ENCODE measurements around the gene CPHXL2. TPM values are rescaled to one million over a fixed set of nuclear protein-coding genes. Genes with fewer than 3 reads are reported as not detected.
A peak's percentile ranks its signal among the peaks of the same experiment; 100 is the strongest.

CPHXL2 gene
- total and polyA plus RNA-seq, 5 donors from 2014 or later, result not detected

DNA sequence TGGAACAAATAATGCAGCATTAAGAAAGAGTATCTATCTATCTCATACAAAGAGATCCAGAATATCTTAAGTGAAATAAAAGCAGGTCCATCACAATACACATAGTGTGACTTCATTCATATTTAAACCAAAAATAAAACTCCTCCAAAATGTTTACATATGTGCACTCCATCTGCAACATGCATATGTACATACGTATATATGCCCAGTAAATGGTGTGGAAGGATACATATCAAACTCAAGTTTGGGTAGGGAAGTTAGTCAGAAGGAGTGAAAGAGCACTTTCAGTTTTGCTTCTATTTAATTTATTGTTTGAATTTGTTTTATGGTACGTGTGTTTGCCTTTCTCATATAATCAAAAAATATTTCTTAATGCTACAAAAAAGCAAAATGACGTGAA, 41.8 kb downstream of the CPHXL2 start:
- H3K27ac ChIP-seq (ENCODE audit: insufficient read depth, low read length, poor library complexity, severe bottlenecking), result no peak overlapping the region
- no peaks in the 10 kb centered on the region for H3K27me3 Mint-ChIP-seq
- H3K36me3 ChIP-seq (ENCODE audit: control insufficient read depth, insufficient read depth, low read length), result peaks cover 91% of the 10 kb centered on the region
- peaks cover 0 to 11% (median 10%) of the 10 kb centered on the region in 4 donors for H3K4me1 Mint-ChIP-seq
- no peak overlapping the region for H3K27ac Mint-ChIP-seq
- no peaks in the 10 kb centered on the region for H3K27me3 ChIP-seq (ENCODE audit: control insufficient read depth, insufficient read depth, low read length)
- no peaks in the 10 kb centered on the region for H3K4me1 ChIP-seq (ENCODE audit: control insufficient read depth, insufficient read depth, low read length, poor library complexity, severe bottlenecking)
- H3K36me3 Mint-ChIP-seq, result peaks cover 56% of the 10 kb centered on the region
- DNase-seq, result no peak
- no peak for ATAC-seq (ENCODE audit: low read depth in 2 of 2)
- H3K9me3 Mint-ChIP-seq, result no peaks in the 10 kb centered on the region
- H3K4me3 ChIP-seq (ENCODE audit: low read depth, low read length), result no peak overlapping the region
- H3K9me3 ChIP-seq (ENCODE audit: control insufficient read depth in 2 of 2, low read length in 2 of 2), result no peaks in the 10 kb centered on the region
- no peak overlapping the region for H3K4me3 Mint-ChIP-seq

DNA sequence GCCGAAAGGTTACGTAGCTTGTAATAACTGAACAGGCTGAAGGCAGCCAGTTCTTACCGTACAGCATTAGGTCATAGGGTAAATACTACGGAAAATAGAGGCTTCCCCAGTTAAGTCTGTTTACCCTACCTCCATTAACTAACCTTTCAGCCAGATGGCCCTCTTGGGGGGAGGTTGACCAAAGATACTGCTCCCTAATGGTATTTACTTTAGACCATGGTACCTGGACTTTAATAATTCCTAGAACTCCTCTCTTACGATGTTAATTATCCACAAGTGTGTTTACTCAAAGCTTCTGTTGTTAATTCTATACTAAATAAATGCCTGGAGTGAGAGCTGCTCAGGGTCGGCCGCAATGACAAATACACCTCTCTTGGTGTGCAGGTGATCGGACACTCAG, 44.0 kb downstream of the CPHXL2 start:
- Histone ChIP-seq H3K9me3 (ENCODE audit: control insufficient read depth in 2 of 2, low read length in 2 of 2) (no peaks in the 10 kb centered on the region), H3K4me3 (ENCODE audit: low read depth, low read length) (no peak overlapping the region), H3K36me3 (ENCODE audit: control insufficient read depth, insufficient read depth, low read length) (peaks cover 91% of the 10 kb centered on the region), H3K27me3 (ENCODE audit: control insufficient read depth, insufficient read depth, low read length) (no peaks in the 10 kb centered on the region), H3K4me1 (ENCODE audit: control insufficient read depth, insufficient read depth, low read length, poor library complexity, severe bottlenecking) (peaks cover 9% of the 10 kb centered on the region), H3K27ac (ENCODE audit: insufficient read depth, low read length, poor library complexity, severe bottlenecking) (no peak overlapping the region)
- DNase-seq (no peak), ATAC-seq (ENCODE audit: low read depth in 2 of 2) (no peak)
- peaks cover 65% of the 10 kb centered on the region for H3K36me3 Mint-ChIP-seq
- no peaks in the 10 kb centered on the region for H3K27me3 Mint-ChIP-seq
- peaks cover 10 to 15% (median 14%) of the 10 kb centered on the region in 4 donors for H3K4me1 Mint-ChIP-seq
- H3K4me3 Mint-ChIP-seq, result no peak overlapping the region
- no peaks in the 10 kb centered on the region for H3K9me3 Mint-ChIP-seq
- no peak overlapping the region for H3K27ac Mint-ChIP-seq

DNA sequence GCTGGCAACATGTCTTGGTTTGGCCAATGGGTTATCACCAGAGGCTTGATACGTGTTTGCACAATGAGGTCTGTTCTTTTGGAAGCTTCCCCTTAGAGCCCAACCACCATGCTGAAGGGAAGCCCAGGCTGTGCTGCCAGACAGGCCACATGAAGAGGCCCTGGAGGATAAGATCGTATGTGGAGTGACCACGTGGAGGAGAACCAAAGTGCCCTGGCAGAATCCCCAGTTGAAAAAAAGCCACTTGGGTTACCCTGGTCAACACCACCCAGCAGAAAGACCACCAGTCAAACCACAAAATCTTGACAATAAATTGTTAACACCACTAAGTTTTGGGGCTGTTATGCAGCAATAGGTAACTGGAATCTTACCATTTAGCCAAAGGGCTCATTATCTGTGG, 46.8 kb downstream of the CPHXL2 start:
- DNase-seq (no peak), ATAC-seq (ENCODE audit: low read depth in 2 of 2) (no peak)
- Histone ChIP-seq H3K27me3 (ENCODE audit: control insufficient read depth, insufficient read depth, low read length) (no peaks in the 10 kb centered on the region), H3K4me3 (ENCODE audit: low read depth, low read length) (no peak overlapping the region), H3K27ac (ENCODE audit: insufficient read depth, low read length, poor library complexity, severe bottlenecking) (no peak overlapping the region), H3K36me3 (ENCODE audit: control insufficient read depth, insufficient read depth, low read length) (peaks cover 82% of the 10 kb centered on the region), H3K9me3 (ENCODE audit: control insufficient read depth in 2 of 2, low read length in 2 of 2) (no peaks in the 10 kb centered on the region), H3K4me1 (ENCODE audit: control insufficient read depth, insufficient read depth, low read length, poor library complexity, severe bottlenecking) (peaks cover 19% of the 10 kb centered on the region)
- H3K27ac Mint-ChIP-seq, result no peak overlapping the region
- H3K36me3 Mint-ChIP-seq, result peaks cover 67% of the 10 kb centered on the region
- no peak overlapping the region for H3K4me3 Mint-ChIP-seq
- H3K27me3 Mint-ChIP-seq, result no peaks in the 10 kb centered on the region
- no peaks in the 10 kb centered on the region for H3K9me3 Mint-ChIP-seq
- peaks cover 16 to 34% (median 26%) of the 10 kb centered on the region in 4 donors for H3K4me1 Mint-ChIP-seq

DNA sequence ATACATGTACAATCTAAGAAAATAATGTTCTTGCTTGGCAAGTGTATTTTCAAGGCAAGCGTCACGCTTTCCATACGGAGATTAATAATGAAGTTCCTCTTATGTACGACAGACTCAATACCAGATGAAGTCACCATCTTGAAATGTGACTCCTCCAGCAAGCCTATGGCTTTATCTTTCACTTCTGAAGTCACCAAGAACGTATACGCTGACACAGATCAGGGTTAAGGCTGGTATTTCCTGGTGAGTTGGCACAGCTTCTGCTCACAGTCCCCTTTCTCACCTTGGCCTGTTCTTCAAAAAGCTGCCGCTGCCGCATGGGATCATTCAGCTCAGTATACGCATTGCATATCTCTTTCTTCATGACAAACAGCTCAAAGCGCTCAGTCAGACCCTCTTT, 47.7 kb downstream of the CPHXL2 start:
- H3K9me3 Mint-ChIP-seq, result no peaks in the 10 kb centered on the region
- H3K27me3 Mint-ChIP-seq, result no peaks in the 10 kb centered on the region
- ATAC-seq (ENCODE audit: low read depth in 2 of 2) (no peak), DNase-seq (no peak)
- Histone ChIP-seq H3K4me3 (ENCODE audit: low read depth, low read length) (no peak overlapping the region), H3K4me1 (ENCODE audit: control insufficient read depth, insufficient read depth, low read length, poor library complexity, severe bottlenecking) (peaks cover 19% of the 10 kb centered on the region), H3K27ac (ENCODE audit: insufficient read depth, low read length, poor library complexity, severe bottlenecking) (no peak overlapping the region), H3K36me3 (ENCODE audit: control insufficient read depth, insufficient read depth, low read length) (peaks cover 74% of the 10 kb centered on the region), H3K9me3 (ENCODE audit: control insufficient read depth in 2 of 2, low read length in 2 of 2) (no peaks in the 10 kb centered on the region), H3K27me3 (ENCODE audit: control insufficient read depth, insufficient read depth, low read length) (no peaks in the 10 kb centered on the region)
- H3K36me3 Mint-ChIP-seq, result peaks cover 68% of the 10 kb centered on the region
- no peak overlapping the region for H3K4me3 Mint-ChIP-seq
- H3K27ac Mint-ChIP-seq, result peak overlapping the region; percentile 4 to 89 (median 89)
- H3K4me1 Mint-ChIP-seq, result peaks cover 21 to 39% (median 30%) of the 10 kb centered on the region in 4 donors

DNA sequence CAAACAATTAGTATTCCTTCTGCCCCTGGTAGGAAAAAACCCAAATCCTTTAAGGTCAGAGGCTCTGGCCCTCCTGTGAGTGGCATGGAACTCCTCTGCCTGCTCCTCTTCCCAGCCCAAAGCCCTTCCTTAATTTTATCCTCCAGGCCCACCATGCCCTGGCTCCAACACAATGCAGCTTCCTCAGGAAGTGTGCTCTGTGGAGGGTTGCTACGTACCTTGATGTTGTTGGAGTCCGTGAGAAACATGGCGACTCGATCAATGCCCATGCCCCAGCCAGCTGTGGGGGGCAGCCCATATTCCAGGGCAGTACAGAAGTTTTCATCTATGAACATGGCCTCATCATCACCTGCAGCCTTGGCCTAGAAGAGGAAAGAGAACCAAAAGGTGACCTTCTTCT, 48.5 kb downstream of the CPHXL2 start:
- no peak for DNase-seq
- H3K4me3 Mint-ChIP-seq, result peak overlapping the region in 2 of 4 donors; percentile 56 to 72
- Histone ChIP-seq H3K4me3 (ENCODE audit: low read depth, low read length) (no peak overlapping the region), H3K36me3 (ENCODE audit: control insufficient read depth, insufficient read depth, low read length) (peaks cover 66% of the 10 kb centered on the region), H3K4me1 (ENCODE audit: control insufficient read depth, insufficient read depth, low read length, poor library complexity, severe bottlenecking) (peaks cover 19% of the 10 kb centered on the region), H3K27me3 (ENCODE audit: control insufficient read depth, insufficient read depth, low read length) (no peaks in the 10 kb centered on the region), H3K9me3 (ENCODE audit: control insufficient read depth in 2 of 2, low read length in 2 of 2) (no peaks in the 10 kb centered on the region), H3K27ac (ENCODE audit: insufficient read depth, low read length, poor library complexity, severe bottlenecking) (peak overlapping the region; percentile 70)
- no peak for ATAC-seq (ENCODE audit: low read depth in 2 of 2)
- peaks cover 21 to 41% (median 32%) of the 10 kb centered on the region in 4 donors for H3K4me1 Mint-ChIP-seq
- H3K27me3 Mint-ChIP-seq, result peaks cover 2% of the 10 kb centered on the region
- no peaks in the 10 kb centered on the region for H3K9me3 Mint-ChIP-seq
- peaks cover 65% of the 10 kb centered on the region for H3K36me3 Mint-ChIP-seq
- H3K27ac Mint-ChIP-seq, result peak overlapping the region; percentile 60 to 90 (median 89)

DNA sequence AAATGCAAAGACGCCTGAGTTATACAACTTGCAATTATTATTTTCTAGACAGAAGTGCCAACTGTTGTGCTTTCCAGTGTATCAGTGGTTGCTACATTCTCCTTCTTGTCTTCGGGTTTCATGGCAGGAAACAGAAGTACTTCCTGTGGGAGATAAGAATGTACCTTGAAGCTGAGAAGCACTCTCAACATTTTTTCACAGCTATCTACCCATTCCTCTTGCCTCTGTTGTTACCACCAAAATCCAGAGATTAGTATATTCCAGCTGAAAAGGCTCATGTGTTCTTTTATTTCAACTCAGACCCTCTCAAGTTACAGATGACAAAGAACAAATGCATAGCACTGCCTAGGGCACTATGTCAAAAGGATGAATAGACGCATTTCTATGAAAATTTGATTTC, 49.0 kb downstream of the CPHXL2 start:
- Histone ChIP-seq H3K9me3 (ENCODE audit: control insufficient read depth in 2 of 2, low read length in 2 of 2) (no peaks in the 10 kb centered on the region), H3K36me3 (ENCODE audit: control insufficient read depth, insufficient read depth, low read length) (peaks cover 61% of the 10 kb centered on the region), H3K4me1 (ENCODE audit: control insufficient read depth, insufficient read depth, low read length, poor library complexity, severe bottlenecking) (peaks cover 19% of the 10 kb centered on the region), H3K27me3 (ENCODE audit: control insufficient read depth, insufficient read depth, low read length) (no peaks in the 10 kb centered on the region), H3K27ac (ENCODE audit: insufficient read depth, low read length, poor library complexity, severe bottlenecking) (peak overlapping the region; percentile 70), H3K4me3 (ENCODE audit: low read depth, low read length) (peak overlapping the region; percentile 46)
- ATAC-seq (ENCODE audit: low read depth in 2 of 2) (no peak), DNase-seq (peak in 1 of 3 donors; percentile 31)
- Mint-ChIP-seq H3K9me3 (no peaks in the 10 kb centered on the region), H3K27me3 (peaks cover 5% of the 10 kb centered on the region), H3K4me3 (peak overlapping the region; percentile 31 to 72 (median 48)), H3K36me3 (peaks cover 62% of the 10 kb centered on the region), H3K27ac (peak overlapping the region; percentile 60 to 90 (median 89)), H3K4me1 (peaks cover 21 to 46% (median 36%) of the 10 kb centered on the region in 4 donors)

DNA sequence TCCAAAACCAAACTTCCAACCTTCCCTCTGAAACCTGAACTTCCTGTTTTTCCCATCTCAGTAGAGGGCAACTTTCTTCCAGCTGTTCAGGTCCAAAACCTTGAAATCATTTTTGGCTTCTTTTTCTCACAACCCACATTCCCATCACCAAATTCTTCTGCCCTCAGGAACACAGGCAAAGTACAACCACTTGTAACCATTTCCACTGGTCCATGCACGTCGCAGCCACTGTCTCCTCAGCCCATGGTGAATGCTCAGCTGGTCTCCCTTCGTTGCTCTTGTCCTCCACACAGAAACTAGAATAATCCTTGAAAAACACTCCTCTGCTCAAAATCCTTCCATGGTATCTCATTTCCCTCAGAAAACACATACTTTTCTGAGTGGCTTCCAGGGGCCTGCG, 50.0 kb downstream of the CPHXL2 start:
- peaks cover 56% of the 10 kb centered on the region for H3K36me3 Mint-ChIP-seq
- no peaks in the 10 kb centered on the region for H3K9me3 Mint-ChIP-seq
- DNase-seq (no peak), ATAC-seq (ENCODE audit: low read depth in 2 of 2) (no peak)
- H3K36me3 ChIP-seq (ENCODE audit: control insufficient read depth, insufficient read depth, low read length), result peaks cover 51% of the 10 kb centered on the region
- H3K4me1 ChIP-seq (ENCODE audit: control insufficient read depth, insufficient read depth, low read length, poor library complexity, severe bottlenecking), result peaks cover 28% of the 10 kb centered on the region
- no peak overlapping the region for H3K4me3 ChIP-seq (ENCODE audit: low read depth, low read length)
- peak overlapping the region; percentile 60 to 99 (median 89) for H3K27ac Mint-ChIP-seq
- H3K27me3 Mint-ChIP-seq, result peaks cover 5% of the 10 kb centered on the region
- peaks cover 24 to 53% (median 38%) of the 10 kb centered on the region in 4 donors for H3K4me1 Mint-ChIP-seq
- H3K4me3 Mint-ChIP-seq, result peak overlapping the region in 2 of 4 donors; percentile 72 to 77
- H3K27ac ChIP-seq (ENCODE audit: insufficient read depth, low read length, poor library complexity, severe bottlenecking), result no peak overlapping the region
- no peaks in the 10 kb centered on the region for H3K9me3 ChIP-seq (ENCODE audit: control insufficient read depth in 2 of 2, low read length in 2 of 2)
- no peaks in the 10 kb centered on the region for H3K27me3 ChIP-seq (ENCODE audit: control insufficient read depth, insufficient read depth, low read length)

DNA sequence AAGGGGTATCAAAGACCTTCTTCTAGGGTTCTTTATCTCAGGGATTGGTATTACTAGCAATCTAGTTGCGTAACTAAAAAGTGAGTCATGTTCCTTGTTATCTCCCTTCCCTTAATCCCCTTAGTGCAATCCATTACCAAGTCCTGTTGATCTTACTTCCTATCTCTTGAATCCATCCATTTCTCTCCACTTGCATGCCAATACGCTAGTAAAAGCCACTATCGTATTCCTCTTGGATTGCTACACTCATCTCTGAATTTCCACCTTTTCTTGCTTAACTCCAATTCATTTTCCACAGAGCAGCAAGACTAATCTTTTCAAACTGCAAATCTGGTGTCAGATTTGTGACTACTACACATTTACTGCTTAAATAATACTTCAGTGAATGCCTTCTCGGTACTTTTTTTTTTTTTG, 51.9 kb downstream of the CPHXL2 start:
- Mint-ChIP-seq H3K27me3 (peaks cover 5% of the 10 kb centered on the region), H3K9me3 (no peaks in the 10 kb centered on the region), H3K4me3 (peak overlapping the region in 3 of 4 donors; percentile 39 to 70 (median 64)), H3K4me1 (peaks cover 36 to 72% (median 52%) of the 10 kb centered on the region in 4 donors), H3K36me3 (peaks cover 56% of the 10 kb centered on the region), H3K27ac (peak overlapping the region in 2 of 3 donors; percentile 69 to 99)
- Histone ChIP-seq H3K36me3 (ENCODE audit: control insufficient read depth, insufficient read depth, low read length) (peaks cover 39% of the 10 kb centered on the region), H3K4me3 (ENCODE audit: low read depth, low read length) (no peak overlapping the region), H3K27me3 (ENCODE audit: control insufficient read depth, insufficient read depth, low read length) (no peaks in the 10 kb centered on the region), H3K27ac (ENCODE audit: insufficient read depth, low read length, poor library complexity, severe bottlenecking) (no peak overlapping the region), H3K9me3 (ENCODE audit: control insufficient read depth in 2 of 2, low read length in 2 of 2) (no peaks in the 10 kb centered on the region), H3K4me1 (ENCODE audit: control insufficient read depth, insufficient read depth, low read length, poor library complexity, severe bottlenecking) (peaks cover 43% of the 10 kb centered on the region)
- ATAC-seq (ENCODE audit: low read depth in 2 of 2) (no peak), DNase-seq (no peak)
